Measurements from ENCODE around the gene SLC1A5. TPM values are rescaled to one million over a fixed set of nuclear protein-coding genes. Genes with fewer than 3 reads are reported as not detected.

The SLC1A5 gene
- total RNA-seq, 2 experiments from 2014 or later = 438 to 447 TPM

GRCh38 chr19:46733690-46734292 is 54.6 kb downstream of the SLC1A5 start:
- POLR2A ChIA-PET = no interaction called here
- CTCF ChIA-PET = no interaction called here

DNA sequence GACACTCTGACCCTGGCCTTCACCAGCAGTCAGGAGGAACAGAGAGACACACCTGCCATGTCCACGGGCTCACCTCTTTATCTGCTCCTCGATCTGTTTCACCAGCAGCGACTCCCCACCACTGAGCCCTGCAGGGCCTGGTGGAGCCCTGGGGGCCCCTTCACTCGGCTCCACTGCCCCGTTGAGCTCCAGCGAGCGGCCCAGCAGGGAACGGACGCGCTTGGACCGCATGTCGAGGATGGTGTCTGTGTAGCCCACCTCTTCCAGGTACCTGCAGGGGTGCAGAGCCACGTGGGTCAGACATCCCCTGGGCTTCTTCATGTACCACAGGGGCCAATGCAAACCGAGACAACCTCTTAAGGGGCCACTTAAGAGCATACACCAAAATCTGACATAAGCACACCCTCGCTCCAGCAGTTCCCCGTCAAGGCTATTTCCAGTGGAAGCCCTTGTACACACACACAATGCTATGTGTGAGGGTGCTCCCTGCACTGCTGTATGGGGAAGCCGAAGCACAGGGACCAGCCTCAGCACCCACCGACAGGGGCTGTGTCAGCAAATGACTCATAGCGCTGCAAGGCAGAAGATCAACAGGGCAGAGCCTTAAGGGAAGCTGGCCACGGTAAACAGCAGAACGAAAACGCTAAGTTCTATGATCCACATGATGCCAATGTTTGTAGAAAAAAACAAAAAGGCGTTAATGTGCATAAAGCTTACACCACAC is 55.3 kb downstream of the SLC1A5 start:
- CTCF ChIA-PET = no interaction called here
- POLR2A ChIA-PET = no interaction called here

DNA sequence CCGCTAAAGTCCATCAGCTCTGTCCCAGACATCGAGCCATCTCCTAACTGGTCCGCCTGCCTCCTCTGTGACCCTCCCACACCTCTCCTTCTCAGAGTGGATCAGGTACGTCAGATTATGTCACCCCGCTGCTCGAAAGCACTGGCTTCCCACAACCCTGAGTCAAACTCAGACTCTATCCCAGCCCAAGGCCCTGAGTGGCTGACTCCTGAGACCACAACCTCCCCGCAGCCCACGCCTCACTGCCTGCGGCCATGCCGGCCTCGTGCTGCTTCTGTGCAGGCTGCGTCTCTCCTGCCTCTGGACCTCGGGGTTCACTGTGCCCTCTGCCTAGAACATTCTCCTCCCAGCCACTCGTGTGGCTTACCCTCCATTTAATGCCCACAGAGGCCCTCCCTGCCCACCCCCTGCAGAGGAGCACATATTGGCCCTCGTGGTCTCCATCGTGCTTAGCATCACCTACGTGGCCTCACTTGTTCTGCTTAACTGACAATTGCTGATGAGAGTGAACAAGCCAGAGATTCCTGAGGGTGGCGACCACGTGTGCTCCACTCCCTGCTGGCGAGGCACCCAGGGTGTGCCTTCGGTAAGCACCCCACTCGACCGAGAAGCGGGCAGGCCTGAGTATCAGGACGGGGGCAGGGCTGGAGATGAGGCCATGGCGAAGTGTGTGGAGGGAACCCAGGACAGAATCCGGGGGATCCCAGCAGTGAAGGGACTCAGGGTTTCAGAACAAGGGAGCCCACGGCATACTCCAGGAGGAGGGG is 56.0 kb downstream of the SLC1A5 start:
- ChIA-PET CTCF (no interaction called here), POLR2A (interaction anchor here (0.6 kb wide), 1 partner anchor 26 kb away, joined by 3 read pairs; no protein-coding TSS in a partner anchor)

- ChIA-PET POLR2A (interaction anchor here (0.6 kb wide), 1 partner anchor 25 kb away, joined by 3 read pairs; no protein-coding TSS in a partner anchor), CTCF (interaction anchor here (1.1 to 5.0 kb wide), 3 partner anchors 13 to 27 kb away, joined by 3 to 58 read pairs (median 3); no protein-coding TSS in a partner anchor)
Observed at GRCh38 chr19:46731584-46731983, 56.8 kb downstream of the SLC1A5 start.

DNA sequence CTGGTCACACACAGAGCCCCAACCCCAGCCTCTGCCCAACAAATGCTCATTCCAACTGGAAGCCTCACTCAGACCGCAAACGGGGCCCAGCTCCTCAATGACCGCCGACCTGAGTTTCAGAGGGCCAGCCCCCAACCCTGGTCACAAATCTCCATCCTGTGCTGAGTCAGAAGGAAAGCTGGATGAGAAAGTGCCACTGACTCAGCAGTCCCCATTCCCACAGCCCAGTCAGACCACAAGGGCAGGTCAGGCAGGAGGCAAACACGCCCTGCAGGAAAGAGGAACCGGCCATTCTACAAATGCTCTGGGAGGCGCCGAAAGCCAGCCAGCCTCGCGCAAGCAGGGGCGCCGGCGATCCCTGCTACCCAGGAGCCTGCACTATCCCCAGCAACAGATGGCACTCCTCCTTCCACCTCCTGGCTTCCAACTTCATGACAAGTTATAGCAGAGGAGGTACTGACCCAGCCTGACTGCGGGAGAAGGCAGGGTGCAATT is 57.3 kb downstream of the SLC1A5 start:
- POLR2A ChIA-PET = interaction anchor here (0.6 kb wide), 1 partner anchor 191 kb away, joined by 4 read pairs; no protein-coding TSS in a partner anchor

GRCh38 chr19:46730595-46730994 is 57.8 kb downstream of the SLC1A5 start:
- ChIA-PET CTCF (interaction anchor here (1.1 to 5.0 kb wide), 4 partner anchors 12 to 26 kb away, joined by 3 to 58 read pairs (median 5); no protein-coding TSS in a partner anchor), POLR2A (interaction anchor here (0.6 kb wide), 1 partner anchor 190 kb away, joined by 4 read pairs; no protein-coding TSS in a partner anchor)

More for the DNA sequence above, 57.3 kb downstream of the SLC1A5 start:
- CTCF ChIA-PET = interaction anchor here (1.1 to 5.0 kb wide), 4 partner anchors 13 to 27 kb away, joined by 3 to 58 read pairs (median 5); no protein-coding TSS in a partner anchor

- ChIA-PET POLR2A (no interaction called here), CTCF (interaction anchor here (2.2 to 5.0 kb wide), 5 partner anchors 12 to 69 kb away, joined by 5 to 58 read pairs (median 10); partner anchors contain the start of genes DACT3 and FKRP)
Observed at GRCh38 chr19:46730187-46730586, 58.2 kb downstream of the SLC1A5 start.

- POLR2A ChIA-PET = no interaction called here
- CTCF ChIA-PET = interaction anchor here (0.9 to 5.0 kb wide), 15 partner anchors 8 to 200 kb away, joined by 3 to 58 read pairs (median 5); partner anchors contain the start of genes DACT3 and FKRP
Observed at GRCh38 chr19:46729696-46730095, 58.7 kb downstream of the SLC1A5 start.

DNA sequence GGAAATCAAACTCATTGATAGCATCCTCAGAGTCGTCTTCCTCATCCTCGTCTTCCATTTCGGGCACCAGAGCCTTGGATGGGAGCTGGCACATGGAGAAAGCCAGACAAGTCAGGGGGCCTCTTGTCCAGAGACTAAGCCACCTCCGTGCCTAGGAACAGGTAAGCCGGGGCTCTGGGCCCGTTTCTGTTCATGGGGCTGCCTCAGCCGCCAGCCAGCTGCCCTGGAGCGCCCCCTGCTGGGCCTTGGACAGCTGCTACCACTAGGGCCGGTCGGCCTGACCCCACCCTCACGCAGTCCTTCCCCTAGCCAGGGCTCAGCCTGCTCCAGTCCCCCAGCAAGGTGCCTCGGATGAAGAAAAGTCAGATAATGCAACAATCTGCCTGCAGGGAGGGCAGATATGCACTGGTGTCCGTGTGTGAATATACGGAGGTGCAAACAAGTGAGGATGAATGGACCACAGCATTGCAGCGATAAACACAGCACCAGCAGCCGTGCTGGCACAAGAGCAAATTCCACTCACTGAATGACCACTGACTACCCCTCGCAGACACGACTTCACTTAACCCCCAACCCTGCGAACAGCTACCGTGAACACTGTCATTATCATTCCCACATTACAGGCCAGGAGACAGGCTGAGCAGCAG is 59.6 kb downstream of the SLC1A5 start:
- ChIA-PET POLR2A (interaction anchor here (1.4 kb wide), 1 partner anchor 15 kb away, joined by 7 read pairs; no protein-coding TSS in a partner anchor), CTCF (interaction anchor here (0.6 to 5.0 kb wide), 30 partner anchors 9 to 504 kb away, joined by 3 to 58 read pairs (median 4); partner anchors contain the start of genes DACT3, FKRP and PTGIR)

DNA sequence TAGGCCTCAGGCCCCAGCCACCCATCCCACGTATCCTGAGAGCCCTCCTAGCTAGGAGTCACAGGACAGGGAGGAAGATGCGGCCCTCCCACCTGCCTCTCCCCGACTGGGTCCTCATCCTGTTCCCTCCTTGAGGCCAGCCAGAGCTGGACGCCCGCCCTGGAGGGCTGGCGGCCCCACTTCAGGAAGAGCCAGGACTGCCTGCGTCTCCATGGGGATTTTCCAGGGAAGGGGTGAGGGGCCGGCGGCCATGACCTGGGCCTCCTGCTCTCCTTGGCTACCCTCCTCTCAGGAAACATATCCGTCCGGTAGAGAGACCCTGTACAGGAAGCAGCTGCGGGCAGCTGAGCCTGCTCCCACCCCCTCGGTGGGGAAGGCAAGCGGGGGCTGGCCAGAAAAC is 60.2 kb downstream of the SLC1A5 start:
- POLR2A ChIA-PET = interaction anchor here (1.4 kb wide), 1 partner anchor 15 kb away, joined by 7 read pairs; no protein-coding TSS in a partner anchor
- CTCF ChIA-PET = interaction anchor here (0.6 to 5.0 kb wide), 26 partner anchors 9 to 206 kb away, joined by 3 to 58 read pairs (median 4); partner anchors contain the start of genes DACT3, FKRP and PTGIR

- POLR2A ChIA-PET = interaction anchor here (1.4 kb wide), 1 partner anchor 14 kb away, joined by 7 read pairs; no protein-coding TSS in a partner anchor
- CTCF ChIA-PET = interaction anchor here (0.8 to 5.0 kb wide), 16 partner anchors 10 to 206 kb away, joined by 3 to 58 read pairs (median 5); partner anchors contain the start of genes DACT3, FKRP and PTGIR
Observed at GRCh38 chr19:46727757-46728156, 60.6 kb downstream of the SLC1A5 start.

GRCh38 chr19:46726971-46727501 is 61.4 kb downstream of the SLC1A5 start:
- POLR2A ChIA-PET = no interaction called here
- CTCF ChIA-PET = interaction anchor here (1.7 to 5.0 kb wide), 2 partner anchors 23 to 46 kb away, joined by 4 to 58 read pairs; no protein-coding TSS in a partner anchor

GRCh38 chr19:46726551-46726950 is 61.8 kb downstream of the SLC1A5 start:
- POLR2A ChIA-PET = no interaction called here
- CTCF ChIA-PET = interaction anchor here (5.0 kb wide), 1 partner anchor 22 kb away, joined by 58 read pairs; no protein-coding TSS in a partner anchor

DNA sequence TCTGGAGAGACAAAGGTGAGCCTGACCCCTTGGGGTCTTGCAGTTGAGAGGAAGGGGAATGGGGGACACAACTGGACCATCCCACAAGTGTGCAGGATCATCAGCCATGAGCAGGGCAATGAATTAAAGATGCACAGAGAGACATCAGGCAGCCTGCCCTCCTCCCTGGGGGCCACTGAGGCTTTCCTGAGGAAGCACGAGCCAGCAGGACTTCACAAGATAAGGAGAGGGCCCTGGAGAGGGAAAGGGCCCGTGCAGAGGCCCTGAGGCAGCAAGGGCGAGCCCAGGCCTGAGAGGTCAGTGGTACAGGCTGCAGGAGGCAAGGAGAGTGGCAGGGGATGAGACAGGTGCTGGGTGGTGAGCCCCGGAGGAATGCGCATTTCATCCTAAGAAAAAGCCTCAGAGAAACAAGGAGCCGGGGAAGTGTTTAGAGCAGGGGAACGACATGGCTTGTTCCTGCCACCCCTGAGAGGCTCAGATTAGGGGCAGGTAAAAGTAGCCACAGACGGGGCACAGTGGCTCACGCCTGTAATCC is 62.5 kb downstream of the SLC1A5 start:
- CTCF ChIA-PET = no interaction called here
- POLR2A ChIA-PET = no interaction called here

- CTCF ChIA-PET = interaction anchor here (1.1 kb wide), 1 partner anchor 21 kb away, joined by 3 read pairs; no protein-coding TSS in a partner anchor
Observed at GRCh38 chr19:46725036-46725820, 63.2 kb downstream of the SLC1A5 start.

More at GRCh38 chr19:46725036-46725820, 63.2 kb downstream of the SLC1A5 start:
- POLR2A ChIA-PET = interaction anchor here (0.6 kb wide), 1 partner anchor 43 kb away, joined by 5 read pairs; no protein-coding TSS in a partner anchor
